Thyroid gland (tissue), 4 donors: ENCODE results near the gene CIAPIN1.

Experiments used
- CTCF ChIP-seq, 6 experiments: fragments of 200-600 bp in 3 of 6; fragments of 450-650 bp in 3 of 6; sonication (generic) in 3 of 6; IDR thresholded peaks; one replicate each; pipeline ENCODE4 v1.5.1; 2016 to 2019; ENCODE audit warnings: antibody characterized with exemption in 6 of 6, mild to moderate bottlenecking in 2 of 6, inconsistent platforms in 1 of 6, moderate library complexity in 1 of 6
- POLR2A ChIP-seq, 2 donors: fragments of 450-650 bp; IDR thresholded peaks; one replicate each; pipeline ENCODE4 v1.6.1; 2017; ENCODE audit warnings: antibody characterized with exemption in 2 of 2, mild to moderate bottlenecking in 2 of 2, moderate library complexity in 1 of 2

DNA sequence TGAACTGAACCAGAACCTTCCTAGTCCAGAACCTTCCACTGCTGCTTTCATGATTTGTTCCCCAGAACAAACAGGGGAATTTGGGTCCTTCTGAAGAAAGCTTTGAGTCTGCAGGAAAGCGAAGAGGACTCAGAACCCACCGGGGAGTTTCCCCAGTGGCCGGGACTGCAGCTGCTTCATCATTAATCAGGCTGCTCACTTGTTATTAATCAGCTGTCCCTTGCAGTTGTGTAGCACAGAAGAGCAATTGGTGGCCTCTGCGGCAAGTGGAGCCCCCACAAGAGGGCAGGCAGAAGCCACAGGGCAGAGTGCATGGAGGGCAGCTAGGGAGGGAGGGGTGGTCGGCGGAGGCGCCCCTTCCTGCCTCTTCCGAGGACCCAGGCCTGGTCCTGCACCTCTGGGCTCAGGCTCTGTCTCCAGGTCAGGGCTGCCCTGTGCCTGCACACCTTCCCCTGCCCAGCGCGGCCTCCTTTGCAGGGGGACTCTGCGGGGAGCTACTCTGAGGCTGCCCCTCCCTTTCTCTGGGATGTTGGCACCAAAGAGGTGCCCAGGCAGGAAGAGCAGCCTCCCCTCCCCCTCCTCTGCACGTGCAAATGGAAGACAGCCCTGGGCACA is 35.7 kb downstream of the CIAPIN1 start:
- TF ChIP-seq POLR2A (IDR thresholded peaks at IDR 0.05), result no peak
- TF ChIP-seq CTCF (IDR thresholded peaks at IDR 0.05), result no peak
